Ishikawa (cell line): ENCODE results near the gene MIR17HG.

Experiments used
- CEBPB ChIP-seq: IDR thresholded peaks from 2 replicates; pipeline ENCODE4 v1.6.1; 2012
- CREB1 ChIP-seq: IDR thresholded peaks from 2 replicates; pipeline ENCODE4 v1.6.1; 2012; ENCODE audit warnings: low read depth
- EGR1 ChIP-seq: IDR thresholded peaks from 2 replicates; pipeline ENCODE4 v1.6.1; 2012
- EP300 ChIP-seq: IDR thresholded peaks from 2 replicates; pipeline ENCODE4 v1.6.1; 2012; ENCODE audit warnings: borderline replicate concordance
- FOXM1 ChIP-seq: IDR thresholded peaks from 2 replicates; pipeline ENCODE4 v1.6.1; 2012; ENCODE audit warnings: low read depth, borderline replicate concordance
- NFIC ChIP-seq: IDR thresholded peaks from 2 replicates; pipeline ENCODE4 v1.6.1; 2012
- RAD21 ChIP-seq: IDR thresholded peaks from 2 replicates; pipeline ENCODE4 v1.6.1; 2012; ENCODE audit warnings: low read depth
- REST ChIP-seq: IDR thresholded peaks from 2 replicates; pipeline ENCODE4 v1.6.1; 2012; ENCODE audit warnings: low read depth, mild to moderate bottlenecking
- TAF1 ChIP-seq: IDR thresholded peaks from 2 replicates; pipeline ENCODE4 v1.6.1; 2012; ENCODE audit warnings: low read depth, mild to moderate bottlenecking
- TCF12 ChIP-seq: IDR thresholded peaks from 2 replicates; pipeline ENCODE4 v1.6.1; 2012; ENCODE audit warnings: low read depth
- TEAD4 ChIP-seq: IDR thresholded peaks from 2 replicates; pipeline ENCODE4 v1.6.1; 2012
- USF1 ChIP-seq: IDR thresholded peaks from 2 replicates; pipeline ENCODE4 v1.6.1; 2012
- YY1 ChIP-seq: IDR thresholded peaks from 2 replicates; pipeline ENCODE4 v1.6.1; 2012; ENCODE audit warnings: low read depth
- ZBTB7A ChIP-seq: IDR thresholded peaks from 2 replicates; pipeline ENCODE4 v1.6.1; 2012; ENCODE audit warnings: low read depth
- TF ChIP-seq, protein P1 (sequence below): IDR thresholded peaks from 2 replicates; pipeline ENCODE4 v1.6.1; 2012

The MIR17HG gene

GRCh38 chr13:91368101-91368500, 20.6 kb downstream of the MIR17HG start:
- no peak for TF ChIP-seq REST
- TF ChIP-seq CREB1 = no peak
- no peak for TF ChIP-seq TCF12
- TF ChIP-seq USF1 = no peak
- TF ChIP-seq ZBTB7A = no peak
- no peak for TF ChIP-seq YY1

DNA sequence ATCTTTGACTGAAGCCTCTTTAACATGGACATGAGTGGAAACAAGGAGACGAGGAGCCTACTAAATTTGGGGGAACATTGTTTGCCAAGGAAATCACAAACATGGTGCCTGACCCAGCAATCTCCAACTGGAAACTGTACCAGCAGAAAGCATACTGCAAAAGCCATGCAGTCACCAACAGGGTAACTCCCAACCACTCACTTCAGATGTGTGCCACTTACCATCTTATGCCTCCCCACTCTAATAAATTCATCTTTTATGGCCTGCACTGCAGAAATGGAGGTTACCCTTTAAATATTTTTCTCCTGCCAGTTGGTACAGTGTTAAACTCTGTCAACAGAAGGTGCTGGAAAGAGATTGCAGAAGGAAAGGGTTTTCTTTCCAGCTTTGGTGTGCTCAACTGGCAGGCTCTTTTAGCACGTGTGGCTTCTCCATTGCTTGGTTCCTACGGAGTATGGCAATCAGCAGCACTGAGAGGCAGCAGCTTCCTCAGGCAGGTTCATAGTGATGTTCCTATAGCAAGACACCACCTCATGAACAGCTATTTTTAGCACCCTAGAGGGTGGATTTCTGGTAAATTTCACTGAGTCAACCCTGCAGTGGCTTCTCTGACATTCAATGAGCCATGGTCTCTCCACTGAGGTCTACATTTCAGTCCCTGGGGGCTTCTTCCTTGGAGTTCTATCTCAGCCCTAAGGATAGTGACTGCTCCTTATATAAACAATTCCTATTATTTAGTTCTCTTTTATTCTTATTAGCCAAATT, 21.4 kb downstream of the MIR17HG start:
- TF ChIP-seq RAD21 = no peak
- TF ChIP-seq TAF1 = no peak

- TF ChIP-seq YY1 = no peak
- no peak for TF ChIP-seq CREB1
- no peak for TF ChIP-seq EGR1
- no peak for TF ChIP-seq USF1
- TF ChIP-seq, protein P1, sequence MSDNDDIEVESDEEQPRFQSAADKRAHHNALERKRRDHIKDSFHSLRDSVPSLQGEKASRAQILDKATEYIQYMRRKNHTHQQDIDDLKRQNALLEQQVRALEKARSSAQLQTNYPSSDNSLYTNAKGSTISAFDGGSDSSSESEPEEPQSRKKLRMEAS = no peak
- no peak for TF ChIP-seq ZBTB7A
- no peak for TF ChIP-seq REST
- TF ChIP-seq FOXM1 = no peak
- TF ChIP-seq EP300 = no peak
- no peak for TF ChIP-seq TEAD4
- no peak for TF ChIP-seq RAD21
- TF ChIP-seq CEBPB = no peak
- TF ChIP-seq TCF12 = no peak
Observed at GRCh38 chr13:91369441-91369831, 21.9 kb downstream of the MIR17HG start.

GRCh38 chr13:91370501-91370900, 23.0 kb downstream of the MIR17HG start:
- TF ChIP-seq RAD21 = no peak
- TF ChIP-seq TEAD4 = no peak
- TF ChIP-seq REST = no peak
- TF ChIP-seq CREB1 = no peak
- TF ChIP-seq, protein P1 = no peak
- TF ChIP-seq USF1 = no peak
- TF ChIP-seq EP300 = no peak
- no peak for TF ChIP-seq TAF1
- TF ChIP-seq TCF12 = no peak
- no peak for TF ChIP-seq NFIC
- TF ChIP-seq YY1 = no peak
- TF ChIP-seq ZBTB7A = no peak
- TF ChIP-seq EGR1 = no peak
- no peak for TF ChIP-seq CEBPB
- TF ChIP-seq FOXM1 = no peak
